HEK293T (cell line): ENCODE data around the gene SKAP1.
A peak's percentile ranks its signal among the peaks of the same experiment; 100 is the strongest.

ENCODE experiments used
- CTCF ChIA-PET: fragments of 350-600 bp; formaldehyde crosslinking; extraction: SDS; loops from one replicate; lab custom pipeline; 2021; ENCODE audit warnings: antibody characterized with exemption, inconsistent platforms; lab: Yijun Ruan, JAX
- POLR2A ChIA-PET: fragments of 350-600 bp; formaldehyde crosslinking; extraction: SDS; loops from one replicate; lab custom pipeline; 2020; ENCODE audit warnings: antibody characterized with exemption, inconsistent platforms; lab: Yijun Ruan, JAX
- DNase-seq: peaks from one replicate; pipeline ENCODE4 v3.0.0; 2012; ENCODE audit warnings: mixed read lengths; ENCODE audit errors: extremely low spot score
- ARNT ChIP-seq: fragments of 450-650 bp; IDR thresholded peaks from 2 replicates; pipeline ENCODE4 v1.6.1; 2017; ENCODE audit warnings: mild to moderate bottlenecking
- BHLHE40 ChIP-seq: fragments of 450-650 bp; IDR thresholded peaks from 2 replicates; pipeline ENCODE4 v1.6.1; 2016; ENCODE audit warnings: mild to moderate bottlenecking, moderate library complexity, borderline replicate concordance
- CTBP1 ChIP-seq: fragments of 450-650 bp; IDR thresholded peaks from 2 replicates; pipeline ENCODE4 v1.6.1; 2016; ENCODE audit warnings: borderline replicate concordance
- ELF4 ChIP-seq: fragments of 450-650 bp; IDR thresholded peaks from 2 replicates; pipeline ENCODE4 v1.6.1; 2017; ENCODE audit warnings: antibody characterized with exemption
- FOXA1 ChIP-seq: fragments of 450-650 bp; IDR thresholded peaks from 2 replicates; pipeline ENCODE4 v1.6.1; 2016; ENCODE audit warnings: mild to moderate bottlenecking
- FOXK2 ChIP-seq: fragments of 450-650 bp; IDR thresholded peaks from 2 replicates; pipeline ENCODE4 v1.6.1; 2016; ENCODE audit warnings: mild to moderate bottlenecking
- FOXM1 ChIP-seq: fragments of 450-650 bp; IDR thresholded peaks from 2 replicates; pipeline ENCODE4 v1.6.1; 2017; ENCODE audit warnings: mild to moderate bottlenecking, borderline replicate concordance
- HDGF ChIP-seq: fragments of 450-650 bp; IDR thresholded peaks from 2 replicates; pipeline ENCODE4 v1.6.1; 2017; ENCODE audit warnings: antibody characterized with exemption, borderline replicate concordance
- L3MBTL2 ChIP-seq: fragments of 450-650 bp; conservative IDR thresholded peaks from 2 replicates; pipeline ENCODE4 v1.6.1; 2016; ENCODE audit warnings: mild to moderate bottlenecking
- LEF1 ChIP-seq: fragments of 450-650 bp; IDR thresholded peaks from 2 replicates; pipeline ENCODE4 v1.6.1; 2017; ENCODE audit warnings: mild to moderate bottlenecking, borderline replicate concordance
- NFRKB ChIP-seq: fragments of 450-650 bp; IDR thresholded peaks from 2 replicates; pipeline ENCODE4 v1.6.1; 2016; ENCODE audit warnings: mild to moderate bottlenecking, moderate library complexity
- PKNOX1 ChIP-seq: fragments of 450-650 bp; IDR thresholded peaks from 2 replicates; pipeline ENCODE4 v1.6.1; 2016
- SP1 ChIP-seq: fragments of 450-650 bp; IDR thresholded peaks from 2 replicates; pipeline ENCODE4 v1.6.1; 2017
- SUZ12 ChIP-seq: fragments of 450-650 bp; IDR thresholded peaks from 2 replicates; pipeline ENCODE4 v1.6.1; 2016; ENCODE audit warnings: mild to moderate bottlenecking
- TARDBP ChIP-seq: fragments of 450-650 bp; IDR thresholded peaks from 2 replicates; pipeline ENCODE4 v1.6.1; 2016
- ZNF384 ChIP-seq: fragments of 450-650 bp; IDR thresholded peaks from 2 replicates; pipeline ENCODE4 v1.6.1; 2016

SKAP1 gene

GRCh38 chr17:48429638-48430586 is at the start of gene SKAP1:
Gene SKAP1, minus strand, starts transcription at chr17:48430214.
- CTCF ChIA-PET, result no interaction called here

GRCh38 chr17:48479014-48479402 is 49.0 kb upstream of the SKAP1 start:
- ChIA-PET CTCF (no interaction called here), POLR2A (no interaction called here)
- TF ChIP-seq SUZ12 (no peak), FOXA1 (no peak), CTBP1 (no peak), TARDBP (no peak), PKNOX1 (no peak), ARNT (no peak), L3MBTL2 (no peak), FOXM1 (no peak), FOXK2 (no peak), BHLHE40 (no peak)
- DNase-seq, result no peak

More at GRCh38 chr17:48429638-48430586, at the start of gene SKAP1:
- DNase-seq, result no peak
- TF ChIP-seq TARDBP, result no peak
- TF ChIP-seq SP1, result no peak
- TF ChIP-seq PKNOX1, result no peak
- no peak for TF ChIP-seq NFRKB
- TF ChIP-seq BHLHE40, result no peak
- no peak for TF ChIP-seq ZNF384
- TF ChIP-seq ELF4, result no peak
- no peak for TF ChIP-seq SUZ12
- TF ChIP-seq FOXK2, result no peak
- no peak for TF ChIP-seq FOXM1
- no peak for TF ChIP-seq ARNT
- TF ChIP-seq L3MBTL2, result no peak
- no peak for TF ChIP-seq FOXA1
- no peak for TF ChIP-seq CTBP1
- no peak for TF ChIP-seq LEF1
- TF ChIP-seq HDGF, result no peak
- POLR2A ChIA-PET, result no interaction called here

GRCh38 chr17:48478224-48479013 is 48.4 kb upstream of the SKAP1 start:
- ChIA-PET CTCF (interaction anchor here (0.8 kb wide), 1 partner anchor 26 kb away, joined by 3 read pairs; no protein-coding TSS in a partner anchor), POLR2A (no interaction called here)
- DNase-seq, result no peak
- TF ChIP-seq NFRKB (no peak), ARNT (no peak), LEF1 (no peak), FOXK2 (no peak), HDGF (no peak), SUZ12 (no peak), ELF4 (no peak), L3MBTL2 (no peak), FOXA1 (no peak), BHLHE40 (no peak), TARDBP (no peak), ZNF384 (no peak), FOXM1 (no peak), CTBP1 (no peak), PKNOX1 (no peak), SP1 (no peak)

GRCh38 chr17:48477221-48477620 is 47.2 kb upstream of the SKAP1 start:
- DNase-seq, result no peak
- POLR2A ChIA-PET, result no interaction called here
- peak; percentile 58 for TF ChIP-seq PKNOX1
- no peak for TF ChIP-seq FOXA1
- CTCF ChIA-PET, result interaction anchor here (0.8 kb wide), 2 partner anchors 27 to 110 kb away, joined by 3 read pairs; no protein-coding TSS in a partner anchor
